Fibroblast of villous mesenchyme (primary cell): Measurements from ENCODE around the gene GIGYF1. TPM values are rescaled to one million over a fixed set of nuclear protein-coding genes. Genes with fewer than 3 reads are reported as not detected.
"Not testable (repeated sequence)": the region's sequence is repeated elsewhere in the genome, so short reads cannot be mapped to it uniquely, and the experiment has no call there.

Experiments used
- DNase-seq: peaks from one replicate; pipeline ENCODE4 v3.0.0-alpha.2; 2010; ENCODE audit warnings: low read depth
- H3K4me3 ChIP-seq: 2 replicates; pipeline ENCODE4 v1.5.1; 2011; ENCODE audit warnings: low read depth, mild to moderate bottlenecking, low read length
- CTCF ChIP-seq: IDR thresholded peaks from 2 replicates; pipeline ENCODE4 v1.5.1; 2012; ENCODE audit warnings: low read depth, mild to moderate bottlenecking, low read length; ENCODE audit not compliant: insufficient read depth
- total RNA-seq: library from RNA; depleted of rRNA; stranded (reverse); fragments of >200 nt; gene quantifications from 2 replicates; pipeline ENCODE4 v1.2.3, GENCODE V29; 2012

Gene GIGYF1
- total RNA-seq, 1 donor, result 15.5 TPM

DNA sequence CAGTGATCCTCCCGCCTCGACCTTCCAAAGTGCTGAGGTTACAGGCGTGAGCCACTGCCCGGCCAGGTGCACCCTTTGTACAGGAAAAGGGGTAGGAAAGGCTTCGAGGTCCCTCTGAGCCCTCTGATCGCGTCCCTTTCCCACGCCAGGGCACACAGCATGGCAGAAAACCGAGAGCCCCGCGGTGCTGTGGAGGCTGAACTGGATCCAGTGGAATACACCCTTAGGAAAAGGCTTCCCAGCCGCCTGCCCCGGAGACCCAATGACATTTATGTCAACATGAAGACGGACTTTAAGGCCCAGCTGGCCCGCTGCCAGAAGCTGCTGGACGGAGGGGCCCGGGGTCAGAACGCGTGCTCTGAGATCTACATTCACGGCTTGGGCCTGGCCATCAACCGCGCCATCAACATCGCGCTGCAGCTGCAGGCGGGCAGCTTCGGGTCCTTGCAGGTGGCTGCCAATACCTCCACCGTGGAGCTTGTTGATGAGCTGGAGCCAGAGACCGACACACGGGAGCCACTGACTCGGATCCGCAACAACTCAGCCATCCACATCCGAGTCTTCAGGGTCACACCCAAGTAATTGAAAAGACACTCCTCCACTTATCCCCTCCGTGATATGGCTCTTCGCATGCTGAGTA is 12.7 kb upstream of the GIGYF1 start:
- no peak for DNase-seq
- H3K4me3 ChIP-seq, result peak overlapping the region; percentile 91
- TF ChIP-seq CTCF, result no peak

DNA sequence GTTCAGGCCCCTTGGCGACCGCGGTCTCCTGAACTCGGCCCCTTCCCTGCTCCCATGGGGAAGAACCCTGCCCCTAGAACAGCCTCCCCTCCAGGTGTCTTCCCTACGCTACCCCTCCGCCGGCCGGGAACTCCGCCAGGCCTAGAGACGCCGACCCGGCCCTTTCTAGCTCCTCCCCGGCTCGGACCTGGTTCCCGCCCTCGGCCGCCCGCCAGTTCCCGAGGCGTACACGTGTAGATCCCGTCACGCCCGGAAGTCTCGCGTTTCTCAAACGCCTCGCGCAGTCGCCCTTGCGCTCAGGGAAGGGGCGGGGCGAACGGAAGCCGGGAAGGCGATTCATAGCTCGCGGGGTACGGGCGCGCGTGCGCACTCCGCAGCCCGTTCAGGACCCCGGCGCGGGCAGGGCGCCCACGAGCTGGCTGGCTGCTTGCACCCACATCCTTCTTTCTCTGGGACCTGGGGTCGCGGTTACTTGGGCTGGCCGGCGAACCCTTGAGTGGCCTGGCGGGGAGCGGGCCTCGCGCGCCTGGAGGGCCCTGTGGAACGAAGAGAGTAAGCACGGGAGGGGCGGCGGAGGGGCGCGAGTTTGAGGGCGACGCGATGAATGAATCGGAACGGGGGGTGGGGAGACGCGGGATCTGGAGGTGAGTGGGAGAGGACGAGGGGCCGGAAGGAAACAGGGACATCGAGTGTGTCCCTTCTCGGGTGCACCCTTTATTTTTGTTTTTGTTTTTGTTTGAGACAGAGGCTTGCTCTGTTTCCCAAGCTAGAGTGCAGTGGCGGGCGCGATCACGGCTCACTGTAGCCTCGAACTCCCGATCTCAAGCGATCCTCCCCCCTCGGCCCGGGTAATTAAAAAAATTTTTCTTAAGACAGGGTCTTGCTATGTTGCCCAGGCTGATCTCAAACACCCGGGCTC is 12.0 kb upstream of the GIGYF1 start, which contains the start of gene POP7:
Gene POP7, plus strand, starts transcription at position 369 of the 919 bp plus-strand sequence. CDS start 710 bp downstream, outside the sequence.
- H3K4me3 ChIP-seq, result peak within 1 kb of the TSS; percentile 91
- TF ChIP-seq CTCF, result no peak
- DNase-seq, result peak; percentile 99

DNA sequence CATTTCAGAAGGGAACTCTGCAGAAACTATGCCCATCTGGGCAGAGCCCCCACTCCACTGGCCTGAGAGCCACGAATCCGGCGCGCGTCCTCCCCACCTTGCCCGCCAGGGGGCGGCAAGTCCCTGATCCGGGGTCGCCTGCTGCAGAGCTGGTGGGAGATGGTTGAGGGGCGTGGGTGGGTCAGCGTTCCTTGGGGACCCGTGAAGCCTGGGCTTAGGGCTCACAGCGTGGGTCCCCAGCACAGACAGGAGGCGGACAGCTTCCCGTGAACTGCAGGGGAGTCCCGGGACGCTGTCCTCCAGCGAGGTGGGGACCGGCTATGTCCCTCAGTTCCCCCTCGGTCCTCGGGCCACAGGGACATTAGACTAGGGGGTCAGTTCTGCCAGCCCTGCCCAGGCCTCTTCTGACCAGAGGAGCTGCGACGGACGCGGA is 11.3 kb upstream of the GIGYF1 start:
- DNase-seq, result peak; percentile 64
- TF ChIP-seq CTCF, result peak; percentile 81
- peak overlapping the region; percentile 91 for H3K4me3 ChIP-seq

- not testable (repeated sequence) for DNase-seq
Observed at GRCh38 chr7:100701089-100701488, 7.0 kb upstream of the GIGYF1 start.

DNA sequence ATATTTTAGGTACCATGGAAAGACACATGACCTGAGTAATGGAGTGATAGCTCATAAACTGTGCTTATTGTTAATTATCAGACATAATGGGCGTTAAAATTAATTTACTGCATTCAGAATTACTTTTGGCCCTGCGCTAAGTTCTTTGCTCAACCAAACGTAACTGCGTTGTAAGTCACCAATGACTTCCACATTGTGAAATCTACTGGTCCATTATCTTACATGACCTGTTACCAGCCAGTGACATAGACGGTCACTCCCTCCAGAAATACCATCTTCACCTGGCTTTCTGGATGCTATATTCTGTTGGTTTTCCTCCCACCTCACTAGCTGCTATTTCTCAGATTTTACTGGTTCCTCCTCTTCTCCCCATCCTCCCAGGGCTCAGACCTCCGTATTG is 5.0 kb upstream of the GIGYF1 start:
- DNase-seq, result no peak
- no peak overlapping the region for H3K4me3 ChIP-seq
- no peak for TF ChIP-seq CTCF

More at GRCh38 chr7:100701089-100701488, 7.0 kb upstream of the GIGYF1 start:
- not testable (repeated sequence) for H3K4me3 ChIP-seq

DNA sequence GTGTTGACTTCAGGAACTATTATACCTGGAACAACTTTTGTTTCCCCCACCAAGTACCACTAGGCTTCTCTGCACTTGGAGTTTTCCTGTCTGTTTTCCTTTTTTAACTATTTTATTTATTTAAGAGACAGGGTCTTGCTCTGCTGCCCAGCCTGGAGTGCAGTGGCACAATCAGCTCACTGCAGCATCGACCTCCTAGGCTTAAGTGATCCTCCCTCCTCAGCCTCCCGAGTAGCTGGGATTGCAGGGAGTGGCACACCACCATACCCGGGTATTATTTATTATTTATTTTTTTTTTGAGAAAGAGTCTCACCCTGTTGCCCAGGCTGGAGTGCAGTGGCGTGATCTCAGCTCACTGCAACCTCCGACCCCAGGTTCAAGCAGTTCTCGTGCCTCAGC is 2.1 kb upstream of the GIGYF1 start:
- DNase-seq, result no peak
- TF ChIP-seq CTCF, result no peak
- no peak overlapping the region for H3K4me3 ChIP-seq

DNA sequence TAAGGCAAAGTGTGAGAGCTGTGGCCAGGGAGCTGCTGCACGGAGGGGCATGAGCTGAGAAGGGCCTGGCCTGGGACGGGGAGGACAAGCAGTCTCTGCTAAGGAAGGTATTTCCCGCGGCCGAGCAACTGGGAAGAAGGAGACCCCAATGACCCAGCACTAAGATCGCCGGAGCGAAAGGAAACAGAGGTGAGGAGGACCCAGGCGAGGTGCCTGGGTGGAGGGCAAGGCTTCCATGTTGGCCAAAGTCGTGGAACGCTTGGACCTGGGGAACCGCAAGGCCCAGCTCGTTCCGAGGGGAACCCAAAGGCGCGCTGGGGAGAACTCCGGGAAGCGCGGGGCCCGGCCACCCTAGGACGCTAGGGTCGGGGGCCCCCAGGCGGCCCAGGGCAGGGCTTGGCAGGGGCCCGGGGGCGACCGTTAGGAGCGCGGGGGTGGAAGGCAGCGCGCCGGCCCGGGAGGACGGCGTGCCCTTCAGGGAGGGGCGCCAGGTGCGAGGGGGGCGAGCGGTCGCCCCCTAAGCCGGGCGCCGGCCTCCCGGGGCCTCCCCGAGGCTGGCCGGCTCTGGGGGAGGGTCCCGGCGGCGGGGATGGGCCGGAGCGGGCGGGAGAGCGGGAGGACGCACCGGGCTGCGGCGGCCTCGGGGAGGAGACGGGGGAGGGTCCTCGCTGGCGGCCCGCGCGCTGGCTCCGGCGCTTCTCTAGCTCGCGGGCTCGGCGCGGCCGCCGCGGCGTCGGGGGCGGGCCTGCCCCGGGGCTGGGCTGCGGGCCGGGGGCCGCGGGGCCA is 545 bp downstream of the GIGYF1 start:
- peak overlapping the region; percentile 80 for H3K4me3 ChIP-seq
- DNase-seq, result no peak
- TF ChIP-seq CTCF, result no peak
